GM12872 (cell line): Measurements from ENCODE around the gene TCIRG1.

Source experiments
- TF ChIP-seq, protein P1 (sequence below): IDR thresholded peaks from 3 replicates; pipeline ENCODE4 v1.5.1; 2011; ENCODE audit warnings: low read depth, mild to moderate bottlenecking, low read length, moderate library complexity; ENCODE audit not compliant: insufficient read depth

Gene TCIRG1

DNA sequence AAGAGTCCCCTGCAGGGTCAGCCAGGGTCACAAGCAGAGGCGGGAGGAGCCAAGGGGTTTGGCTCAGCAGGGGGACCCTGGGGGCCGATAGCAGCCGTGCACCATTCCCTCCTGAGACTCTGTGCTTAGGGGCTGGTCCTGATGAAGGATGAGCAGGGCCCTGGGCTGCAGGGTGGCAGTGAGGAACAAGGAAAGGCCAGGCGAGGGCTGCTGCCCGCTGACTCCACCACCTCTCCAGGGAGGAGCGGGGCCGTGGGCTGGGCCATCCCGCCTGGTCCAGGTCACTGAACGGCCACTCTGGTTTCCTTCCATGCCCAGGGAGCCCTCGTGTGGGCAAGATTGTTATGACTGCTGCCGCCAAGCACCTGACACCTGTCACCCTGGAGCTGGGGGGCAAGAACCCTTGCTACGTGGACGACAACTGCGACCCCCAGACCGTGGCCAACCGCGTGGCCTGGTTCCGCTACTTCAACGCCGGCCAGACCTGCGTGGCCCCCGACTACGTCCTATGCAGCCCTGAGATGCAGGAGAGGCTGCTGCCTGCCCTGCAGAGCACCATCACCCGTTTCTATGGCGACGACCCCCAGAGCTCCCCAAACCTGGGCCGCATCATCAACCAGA is 17.5 kb upstream of the TCIRG1 start:
- TF ChIP-seq, protein P1, sequence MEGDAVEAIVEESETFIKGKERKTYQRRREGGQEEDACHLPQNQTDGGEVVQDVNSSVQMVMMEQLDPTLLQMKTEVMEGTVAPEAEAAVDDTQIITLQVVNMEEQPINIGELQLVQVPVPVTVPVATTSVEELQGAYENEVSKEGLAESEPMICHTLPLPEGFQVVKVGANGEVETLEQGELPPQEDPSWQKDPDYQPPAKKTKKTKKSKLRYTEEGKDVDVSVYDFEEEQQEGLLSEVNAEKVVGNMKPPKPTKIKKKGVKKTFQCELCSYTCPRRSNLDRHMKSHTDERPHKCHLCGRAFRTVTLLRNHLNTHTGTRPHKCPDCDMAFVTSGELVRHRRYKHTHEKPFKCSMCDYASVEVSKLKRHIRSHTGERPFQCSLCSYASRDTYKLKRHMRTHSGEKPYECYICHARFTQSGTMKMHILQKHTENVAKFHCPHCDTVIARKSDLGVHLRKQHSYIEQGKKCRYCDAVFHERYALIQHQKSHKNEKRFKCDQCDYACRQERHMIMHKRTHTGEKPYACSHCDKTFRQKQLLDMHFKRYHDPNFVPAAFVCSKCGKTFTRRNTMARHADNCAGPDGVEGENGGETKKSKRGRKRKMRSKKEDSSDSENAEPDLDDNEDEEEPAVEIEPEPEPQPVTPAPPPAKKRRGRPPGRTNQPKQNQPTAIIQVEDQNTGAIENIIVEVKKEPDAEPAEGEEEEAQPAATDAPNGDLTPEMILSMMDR, result peak; percentile 49

DNA sequence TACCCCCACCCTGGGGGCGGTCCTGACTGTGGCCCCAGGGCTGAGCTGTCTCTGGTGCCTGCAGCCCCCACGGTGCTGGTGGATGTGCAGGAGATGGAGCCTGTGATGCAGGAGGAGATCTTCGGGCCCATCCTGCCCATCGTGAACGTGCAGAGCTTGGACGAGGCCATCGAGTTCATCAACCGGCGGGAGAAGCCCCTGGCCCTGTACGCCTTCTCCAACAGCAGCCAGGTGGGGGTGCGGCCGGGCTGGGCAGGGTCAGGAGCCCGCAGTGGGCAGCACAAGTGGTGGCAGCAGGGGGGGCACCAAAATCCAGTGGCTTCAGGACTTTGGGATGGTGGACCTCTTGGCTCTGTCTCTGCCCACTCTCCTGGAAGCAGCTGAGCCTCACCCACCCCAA is 16.3 kb upstream of the TCIRG1 start:
- TF ChIP-seq, protein P1, result no peak

- TF ChIP-seq, protein P1, result no peak
Measured at GRCh38 chr11:68024508-68024907, 14.3 kb upstream of the TCIRG1 start.

GRCh38 chr11:68025047-68025446 is 13.8 kb upstream of the TCIRG1 start:
- TF ChIP-seq, protein P1, result peak; percentile 42

DNA sequence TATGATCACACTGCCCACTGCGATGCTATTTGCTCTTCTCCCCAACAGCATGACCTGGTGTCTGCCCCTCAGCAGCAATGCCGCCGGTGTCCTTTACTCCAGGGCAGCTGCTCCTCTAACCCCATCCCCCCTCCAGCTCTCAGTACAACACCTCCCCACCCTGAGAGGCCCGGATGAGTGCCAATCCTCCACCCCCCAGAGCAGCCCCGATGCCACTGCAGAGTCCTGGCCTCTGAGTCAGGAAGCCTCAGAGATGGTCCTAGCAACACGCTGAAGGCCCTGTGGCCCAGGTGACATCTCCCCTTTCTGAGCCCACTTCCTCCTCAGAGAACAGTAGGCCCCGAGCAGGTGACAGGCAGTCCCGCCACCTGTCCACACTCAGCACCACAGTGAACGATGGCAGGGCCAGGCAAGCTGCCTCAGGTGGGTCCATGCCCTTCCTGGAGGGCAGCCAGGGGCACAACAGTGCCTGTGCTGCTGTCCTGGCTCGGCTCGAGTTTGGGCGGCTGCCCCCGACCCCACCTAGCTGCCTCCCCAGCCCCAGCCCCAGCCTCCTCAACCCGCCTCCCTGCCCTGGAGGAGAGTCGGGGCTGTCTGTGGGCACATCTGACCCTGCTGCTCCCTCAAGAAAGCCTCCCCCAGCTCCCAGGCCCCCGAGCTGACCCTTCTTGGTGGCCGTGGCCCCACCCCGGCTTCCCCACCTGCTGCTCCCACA is 12.3 kb upstream of the TCIRG1 start:
- TF ChIP-seq, protein P1, result no peak

GRCh38 chr11:68027667-68028066 is 11.2 kb upstream of the TCIRG1 start:
- TF ChIP-seq, protein P1, result no peak

GRCh38 chr11:68028802-68029545 is 9.9 kb upstream of the TCIRG1 start:
- TF ChIP-seq, protein P1, result no peak
